Ecto neural progenitor cell (in vitro differentiated cells): ENCODE results near the gene USH2A.

Experiments
- DNase-seq: peaks from one replicate; pipeline ENCODE4 v3.0.0-alpha.2; 2018; ENCODE audit warnings: low spot score

USH2A gene

GRCh38 chr1:215590779-215591491, 832.3 kb downstream of the USH2A start:
- DNase-seq: no peak

- no peak for DNase-seq
Observed at GRCh38 chr1:215589650-215590435, 833.4 kb downstream of the USH2A start.

DNA sequence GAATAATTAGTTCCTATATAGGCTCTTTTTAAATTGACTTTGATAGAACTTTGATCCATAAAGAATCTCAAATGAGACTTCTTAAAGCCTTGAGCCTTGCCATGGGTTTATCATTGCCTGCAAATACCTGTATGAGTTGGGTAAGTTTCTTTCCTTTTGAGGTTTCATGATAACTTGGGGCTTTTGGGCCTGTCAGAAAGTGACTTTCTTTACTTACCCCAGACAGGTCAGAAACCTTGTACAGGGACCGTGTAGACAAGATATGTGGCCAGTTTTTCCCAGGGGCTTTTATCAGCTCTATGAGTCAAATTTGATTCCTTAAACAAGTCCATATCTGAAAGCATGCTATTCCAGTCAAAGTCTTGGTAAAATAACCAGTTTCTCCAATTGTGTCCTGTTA, 838.9 kb downstream of the USH2A start:
- DNase-seq: no peak

GRCh38 chr1:215583185-215583749, 840.0 kb downstream of the USH2A start:
- no peak for DNase-seq

- no peak for DNase-seq
Observed at GRCh38 chr1:215581896-215582295, 841.4 kb downstream of the USH2A start.
